ENCODE measurements around the gene THADA. TPM values are rescaled to one million over a fixed set of nuclear protein-coding genes. Genes with fewer than 3 reads are reported as not detected.

Gene THADA
- total RNA-seq, 3 donors from 2014 or later (not counting 1 experiment from before 2014, with no cell fraction given) = 34.1 to 35.7 (median 35.3) TPM

DNA sequence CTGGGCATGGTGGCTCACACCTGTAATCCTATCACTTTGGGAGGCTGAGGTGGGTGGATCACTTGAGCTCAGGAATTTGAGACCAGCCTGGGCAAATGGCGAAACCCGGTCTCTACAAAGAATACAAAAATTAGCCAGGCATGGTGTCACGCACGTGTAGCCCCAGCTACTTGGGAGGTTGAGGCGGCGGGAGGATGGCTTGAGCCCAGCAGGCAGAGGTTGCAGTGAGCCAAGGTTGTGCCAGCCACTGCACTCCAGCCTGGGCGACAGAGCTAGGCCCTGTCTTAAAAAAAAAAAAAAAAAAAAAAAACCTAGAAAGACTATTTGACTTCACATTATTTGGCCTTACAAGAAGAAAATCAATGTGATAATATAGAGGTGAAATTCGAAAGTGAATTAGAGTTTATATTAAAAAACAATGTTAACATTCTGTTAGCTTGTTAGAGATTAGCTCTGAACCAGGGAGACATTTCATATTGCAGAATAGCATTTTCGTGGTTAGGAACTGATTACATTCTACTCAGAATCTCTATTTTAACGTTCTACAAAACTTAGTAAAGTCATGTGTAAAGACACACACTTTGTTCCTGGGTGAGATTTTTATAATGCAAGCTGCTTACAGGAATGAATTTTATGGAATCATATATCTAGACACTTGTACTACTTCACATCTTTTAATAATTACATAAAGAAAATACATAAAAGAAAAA, 120.5 kb downstream of the THADA start:
- WGBS (ENCODE audit: insufficient coverage) = 94% methylated on average over 7 of the region's 10 CpGs
- peaks cover 11% of the 10 kb centered on the region for H3K36me3 ChIP-seq (ENCODE audit: control insufficient read depth, insufficient read depth, low read length)
- intact Hi-C loops (cut with micrococcal nuclease) = no loop called here
- Mint-ChIP-seq H3K36me3 (no peaks in the 10 kb centered on the region), H3K4me1 (no peaks in the 10 kb centered on the region), H3K27me3 (ENCODE audit: low read depth in 2 of 2) (no peaks in the 10 kb centered on the region), H3K9me3 (no peaks in the 10 kb centered on the region), H3K27ac (no peak overlapping the region), H3K4me3 (no peak overlapping the region)
- no peak overlapping the region for H3K27ac ChIP-seq (ENCODE audit: low read length)
- DNase-seq = no peak
- H3K9me3 ChIP-seq (ENCODE audit: control insufficient read depth, insufficient read depth, low read length) = no peaks in the 10 kb centered on the region
- no peaks in the 10 kb centered on the region for H3K4me1 ChIP-seq (ENCODE audit: control insufficient read depth, insufficient read depth, low read length)
- no peak for ATAC-seq
- H3K4me3 ChIP-seq (ENCODE audit: low read length) = no peak overlapping the region
- TF ChIP-seq, protein P1, sequence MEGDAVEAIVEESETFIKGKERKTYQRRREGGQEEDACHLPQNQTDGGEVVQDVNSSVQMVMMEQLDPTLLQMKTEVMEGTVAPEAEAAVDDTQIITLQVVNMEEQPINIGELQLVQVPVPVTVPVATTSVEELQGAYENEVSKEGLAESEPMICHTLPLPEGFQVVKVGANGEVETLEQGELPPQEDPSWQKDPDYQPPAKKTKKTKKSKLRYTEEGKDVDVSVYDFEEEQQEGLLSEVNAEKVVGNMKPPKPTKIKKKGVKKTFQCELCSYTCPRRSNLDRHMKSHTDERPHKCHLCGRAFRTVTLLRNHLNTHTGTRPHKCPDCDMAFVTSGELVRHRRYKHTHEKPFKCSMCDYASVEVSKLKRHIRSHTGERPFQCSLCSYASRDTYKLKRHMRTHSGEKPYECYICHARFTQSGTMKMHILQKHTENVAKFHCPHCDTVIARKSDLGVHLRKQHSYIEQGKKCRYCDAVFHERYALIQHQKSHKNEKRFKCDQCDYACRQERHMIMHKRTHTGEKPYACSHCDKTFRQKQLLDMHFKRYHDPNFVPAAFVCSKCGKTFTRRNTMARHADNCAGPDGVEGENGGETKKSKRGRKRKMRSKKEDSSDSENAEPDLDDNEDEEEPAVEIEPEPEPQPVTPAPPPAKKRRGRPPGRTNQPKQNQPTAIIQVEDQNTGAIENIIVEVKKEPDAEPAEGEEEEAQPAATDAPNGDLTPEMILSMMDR (IDR thresholded peaks at IDR 0.05) = no peak
- H3K27me3 ChIP-seq (ENCODE audit: control insufficient read depth, insufficient read depth, low read length) = no peaks in the 10 kb centered on the region

DNA sequence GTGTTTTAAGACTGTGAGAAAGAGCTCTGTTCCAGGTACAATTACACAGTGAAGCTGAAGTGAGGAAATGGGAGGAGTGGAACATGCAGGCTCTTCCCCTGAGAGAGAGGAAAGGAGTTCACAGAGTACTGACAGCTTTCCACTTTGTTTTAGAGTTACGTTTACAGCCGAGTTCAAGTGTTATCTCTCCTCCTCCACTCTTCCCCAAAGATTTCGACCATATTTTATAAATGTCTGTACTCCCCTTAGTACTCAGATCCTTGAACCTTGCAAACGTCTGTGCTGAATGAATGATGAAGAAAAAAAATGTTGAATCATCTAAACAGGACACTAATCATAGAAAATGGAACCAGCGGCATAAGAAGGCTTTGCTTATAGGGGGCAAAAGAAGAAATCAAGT, 121.6 kb downstream of the THADA start:
- Histone ChIP-seq H3K36me3 (ENCODE audit: control insufficient read depth, insufficient read depth, low read length) (peaks cover 4% of the 10 kb centered on the region), H3K4me1 (ENCODE audit: control insufficient read depth, insufficient read depth, low read length) (no peaks in the 10 kb centered on the region), H3K27ac (ENCODE audit: low read length) (no peak overlapping the region), H3K27me3 (ENCODE audit: control insufficient read depth, insufficient read depth, low read length) (no peaks in the 10 kb centered on the region), H3K4me3 (ENCODE audit: low read length) (no peak overlapping the region), H3K9me3 (ENCODE audit: control insufficient read depth, insufficient read depth, low read length) (no peaks in the 10 kb centered on the region)
- Mint-ChIP-seq H3K36me3 (no peaks in the 10 kb centered on the region), H3K4me1 (no peaks in the 10 kb centered on the region), H3K27me3 (ENCODE audit: low read depth in 2 of 2) (no peaks in the 10 kb centered on the region), H3K4me3 (no peak overlapping the region), H3K27ac (no peak overlapping the region), H3K9me3 (no peaks in the 10 kb centered on the region)
- no peak for DNase-seq
- ATAC-seq = no peak
- intact Hi-C loops (cut with micrococcal nuclease) = no loop called here
- 80% methylated on average over 1 of the region's 5 CpGs for WGBS (ENCODE audit: insufficient coverage)
- TF ChIP-seq, protein P1 (IDR thresholded peaks at IDR 0.05) = no peak

DNA sequence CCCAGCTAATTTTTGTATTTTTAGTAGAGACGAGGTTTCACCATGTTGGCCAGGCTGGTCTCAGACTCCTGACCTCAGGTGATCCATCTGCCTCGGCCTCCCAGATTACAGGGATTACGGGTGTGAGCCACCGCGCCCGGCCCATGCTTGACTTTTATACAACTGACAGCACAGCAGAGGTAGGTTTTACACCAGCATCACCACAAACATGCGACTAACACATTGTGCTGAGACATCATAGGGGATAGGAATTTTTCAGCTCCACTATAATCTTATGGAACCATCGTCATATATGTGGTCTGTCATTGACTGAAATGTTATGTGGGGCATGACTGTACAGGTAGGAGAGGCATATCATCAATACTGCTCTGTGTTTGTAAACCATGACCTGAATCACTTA, 122.1 kb downstream of the THADA start:
- intact Hi-C loops (cut with micrococcal nuclease) = no loop called here
- ATAC-seq (no peak), DNase-seq (no peak)
- H3K4me1 ChIP-seq (ENCODE audit: control insufficient read depth, insufficient read depth, low read length) = no peaks in the 10 kb centered on the region
- Mint-ChIP-seq H3K9me3 (no peaks in the 10 kb centered on the region), H3K27me3 (ENCODE audit: low read depth in 2 of 2) (no peaks in the 10 kb centered on the region), H3K4me1 (no peaks in the 10 kb centered on the region), H3K36me3 (no peaks in the 10 kb centered on the region), H3K4me3 (no peak overlapping the region), H3K27ac (no peak overlapping the region)
- WGBS (ENCODE audit: insufficient coverage) = 93% methylated on average over 8 of the region's 8 CpGs
- H3K27ac ChIP-seq (ENCODE audit: low read length) = no peak overlapping the region
- no peaks in the 10 kb centered on the region for H3K27me3 ChIP-seq (ENCODE audit: control insufficient read depth, insufficient read depth, low read length)
- TF ChIP-seq, protein P1 (IDR thresholded peaks at IDR 0.05) = no peak
- H3K4me3 ChIP-seq (ENCODE audit: low read length) = no peak overlapping the region
- no peaks in the 10 kb centered on the region for H3K9me3 ChIP-seq (ENCODE audit: control insufficient read depth, insufficient read depth, low read length)
- H3K36me3 ChIP-seq (ENCODE audit: control insufficient read depth, insufficient read depth, low read length) = peaks cover 4% of the 10 kb centered on the region

Data from natural killer cell (primary cell).